ENCODE measurements around the gene GPR155. TPM values are rescaled to one million over a fixed set of nuclear protein-coding genes. Genes with fewer than 3 reads are reported as not detected.

GPR155 gene
- total and polyA plus RNA-seq, 4 donors, result 3.1 to 9.4 (median 4.4) TPM

DNA sequence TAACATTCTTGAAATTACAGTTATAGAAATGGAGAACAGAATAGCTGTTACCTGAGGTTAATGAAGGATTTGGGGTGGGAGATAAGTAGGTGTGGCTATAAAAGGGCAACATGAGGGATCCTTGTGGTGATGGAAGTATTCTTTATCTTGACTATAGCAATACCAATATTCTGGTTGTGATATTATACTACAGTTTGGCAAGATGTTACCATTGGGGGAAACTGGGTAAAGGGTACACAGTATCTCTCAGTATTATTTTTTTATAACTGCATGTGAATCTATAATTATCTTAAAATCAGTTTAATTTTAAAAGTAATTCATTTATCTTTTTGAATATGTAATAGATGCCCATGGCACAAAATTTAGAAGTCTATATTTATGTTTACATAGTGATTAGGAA lies 83.2 kb downstream of the GPR155 start:
- H3K27ac ChIP-seq (ENCODE audit: low read depth in 1 of 2, low read length in 2 of 2), result no peak overlapping the region
- peaks cover 0 to 17% (median 6%) of the 10 kb centered on the region in 4 donors for H3K36me3 ChIP-seq (ENCODE audit: control insufficient read depth in 4 of 4, insufficient read depth in 3 of 4, low read depth in 1 of 4, low read length in 3 of 4)
- H3K4me1 ChIP-seq (ENCODE audit: control insufficient read depth in 4 of 4, insufficient read depth in 4 of 4, low read length in 3 of 4), result no peaks in the 10 kb centered on the region
- H3K9ac ChIP-seq (ENCODE audit: low read depth in 1 of 2, low read length in 2 of 2), result no peak overlapping the region
- TF ChIP-seq, protein P1, sequence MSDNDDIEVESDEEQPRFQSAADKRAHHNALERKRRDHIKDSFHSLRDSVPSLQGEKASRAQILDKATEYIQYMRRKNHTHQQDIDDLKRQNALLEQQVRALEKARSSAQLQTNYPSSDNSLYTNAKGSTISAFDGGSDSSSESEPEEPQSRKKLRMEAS (IDR thresholded peaks at IDR 0.05), result no peak
- TF ChIP-seq, protein P2, sequence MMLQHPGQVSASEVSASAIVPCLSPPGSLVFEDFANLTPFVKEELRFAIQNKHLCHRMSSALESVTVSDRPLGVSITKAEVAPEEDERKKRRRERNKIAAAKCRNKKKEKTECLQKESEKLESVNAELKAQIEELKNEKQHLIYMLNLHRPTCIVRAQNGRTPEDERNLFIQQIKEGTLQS (IDR thresholded peaks at IDR 0.05), result no peak
- TF ChIP-seq HNF4G (IDR thresholded peaks at IDR 0.05), result no peak
- H3K4me3 ChIP-seq (ENCODE audit: low read depth in 1 of 3, low read length in 3 of 3), result no peak overlapping the region
- H3K9me3 ChIP-seq (ENCODE audit: control insufficient read depth in 4 of 4, low read length in 3 of 4), result no peaks in the 10 kb centered on the region
- H3K27me3 ChIP-seq (ENCODE audit: control insufficient read depth in 4 of 4, insufficient read depth in 4 of 4, low read length in 3 of 4), result no peaks in the 10 kb centered on the region
- no peak for DNase-seq (ENCODE audit: low spot score)

DNA sequence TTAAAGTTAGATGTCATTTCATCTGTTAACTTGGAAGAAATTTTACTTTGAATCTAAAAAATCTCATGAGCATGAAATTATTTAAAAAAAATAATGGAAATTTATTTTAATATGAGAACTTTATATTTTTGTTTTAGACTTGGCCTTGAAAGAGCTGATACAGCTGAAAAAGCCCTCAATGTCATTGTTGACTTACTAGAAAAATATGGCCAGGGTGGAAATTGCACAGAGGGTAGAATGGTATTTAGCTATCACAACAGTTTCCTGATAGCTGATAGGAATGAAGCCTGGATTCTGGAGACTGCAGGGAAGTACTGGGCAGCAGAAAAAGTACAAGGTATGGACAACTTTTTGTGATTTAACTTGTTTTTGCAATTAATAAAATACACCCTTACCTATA lies 86.0 kb downstream of the GPR155 start:
- Histone ChIP-seq H3K27me3 (ENCODE audit: control insufficient read depth in 4 of 4, insufficient read depth in 4 of 4, low read length in 3 of 4) (no peaks in the 10 kb centered on the region), H3K9ac (ENCODE audit: low read depth in 1 of 2, low read length in 2 of 2) (no peak overlapping the region), H3K9me3 (ENCODE audit: control insufficient read depth in 4 of 4, low read length in 3 of 4) (no peaks in the 10 kb centered on the region), H3K4me3 (ENCODE audit: low read depth in 1 of 3, low read length in 3 of 3) (no peak overlapping the region), H3K27ac (ENCODE audit: low read depth in 1 of 2, low read length in 2 of 2) (no peak overlapping the region), H3K36me3 (ENCODE audit: control insufficient read depth in 4 of 4, insufficient read depth in 3 of 4, low read depth in 1 of 4, low read length in 3 of 4) (peaks cover 0 to 17% (median 6%) of the 10 kb centered on the region in 4 donors), H3K4me1 (ENCODE audit: control insufficient read depth in 4 of 4, insufficient read depth in 4 of 4, low read length in 3 of 4) (peaks cover 0 to 16% (median 6%) of the 10 kb centered on the region in 4 donors)
- DNase-seq (ENCODE audit: low spot score), result no peak
- TF ChIP-seq HNF4A (conservative IDR thresholded peaks at IDR 0.05), result no peak
- TF ChIP-seq, protein P3, sequence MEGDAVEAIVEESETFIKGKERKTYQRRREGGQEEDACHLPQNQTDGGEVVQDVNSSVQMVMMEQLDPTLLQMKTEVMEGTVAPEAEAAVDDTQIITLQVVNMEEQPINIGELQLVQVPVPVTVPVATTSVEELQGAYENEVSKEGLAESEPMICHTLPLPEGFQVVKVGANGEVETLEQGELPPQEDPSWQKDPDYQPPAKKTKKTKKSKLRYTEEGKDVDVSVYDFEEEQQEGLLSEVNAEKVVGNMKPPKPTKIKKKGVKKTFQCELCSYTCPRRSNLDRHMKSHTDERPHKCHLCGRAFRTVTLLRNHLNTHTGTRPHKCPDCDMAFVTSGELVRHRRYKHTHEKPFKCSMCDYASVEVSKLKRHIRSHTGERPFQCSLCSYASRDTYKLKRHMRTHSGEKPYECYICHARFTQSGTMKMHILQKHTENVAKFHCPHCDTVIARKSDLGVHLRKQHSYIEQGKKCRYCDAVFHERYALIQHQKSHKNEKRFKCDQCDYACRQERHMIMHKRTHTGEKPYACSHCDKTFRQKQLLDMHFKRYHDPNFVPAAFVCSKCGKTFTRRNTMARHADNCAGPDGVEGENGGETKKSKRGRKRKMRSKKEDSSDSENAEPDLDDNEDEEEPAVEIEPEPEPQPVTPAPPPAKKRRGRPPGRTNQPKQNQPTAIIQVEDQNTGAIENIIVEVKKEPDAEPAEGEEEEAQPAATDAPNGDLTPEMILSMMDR (IDR thresholded peaks at IDR 0.05; ENCODE audit: low read depth, low read length, missing input control), result no peak
- TF ChIP-seq TAF1 (conservative IDR thresholded peaks at IDR 0.05), result no peak
- TF ChIP-seq, protein P4, sequence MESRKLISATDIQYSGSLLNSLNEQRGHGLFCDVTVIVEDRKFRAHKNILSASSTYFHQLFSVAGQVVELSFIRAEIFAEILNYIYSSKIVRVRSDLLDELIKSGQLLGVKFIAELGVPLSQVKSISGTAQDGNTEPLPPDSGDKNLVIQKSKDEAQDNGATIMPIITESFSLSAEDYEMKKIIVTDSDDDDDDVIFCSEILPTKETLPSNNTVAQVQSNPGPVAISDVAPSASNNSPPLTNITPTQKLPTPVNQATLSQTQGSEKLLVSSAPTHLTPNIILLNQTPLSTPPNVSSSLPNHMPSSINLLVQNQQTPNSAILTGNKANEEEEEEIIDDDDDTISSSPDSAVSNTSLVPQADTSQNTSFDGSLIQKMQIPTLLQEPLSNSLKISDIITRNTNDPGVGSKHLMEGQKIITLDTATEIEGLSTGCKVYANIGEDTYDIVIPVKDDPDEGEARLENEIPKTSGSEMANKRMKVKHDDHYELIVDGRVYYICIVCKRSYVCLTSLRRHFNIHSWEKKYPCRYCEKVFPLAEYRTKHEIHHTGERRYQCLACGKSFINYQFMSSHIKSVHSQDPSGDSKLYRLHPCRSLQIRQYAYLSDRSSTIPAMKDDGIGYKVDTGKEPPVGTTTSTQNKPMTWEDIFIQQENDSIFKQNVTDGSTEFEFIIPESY (IDR thresholded peaks at IDR 0.05), result no peak
- TF ChIP-seq RAD21 (IDR thresholded peaks at IDR 0.05), result no peak
- TF ChIP-seq SP1 (IDR thresholded peaks at IDR 0.05), result no peak
- TF ChIP-seq RXRA (IDR thresholded peaks at IDR 0.05), result no peak
- no peak for TF ChIP-seq HNF4G (IDR thresholded peaks at IDR 0.05)
- TF ChIP-seq FOXA2 (IDR thresholded peaks at IDR 0.05), result no peak
- no peak for TF ChIP-seq YY1 (IDR thresholded peaks at IDR 0.05)
- TF ChIP-seq, protein P2 (IDR thresholded peaks at IDR 0.05), result no peak
- no peak for TF ChIP-seq EGR1 (IDR thresholded peaks at IDR 0.05; ENCODE audit: low read depth in 2 of 2)
- no peak for TF ChIP-seq NR2F2 (IDR thresholded peaks at IDR 0.05)
- TF ChIP-seq JUND (IDR thresholded peaks at IDR 0.05), result no peak
- no peak for TF ChIP-seq FOXA1 (IDR thresholded peaks at IDR 0.05)
- TF ChIP-seq, protein P1 (IDR thresholded peaks at IDR 0.05), result no peak
- TF ChIP-seq GABPA (IDR thresholded peaks at IDR 0.05 in 1 of 2, conservative IDR thresholded peaks at IDR 0.05 in 1 of 2), result no peak
- TF ChIP-seq, protein P5, sequence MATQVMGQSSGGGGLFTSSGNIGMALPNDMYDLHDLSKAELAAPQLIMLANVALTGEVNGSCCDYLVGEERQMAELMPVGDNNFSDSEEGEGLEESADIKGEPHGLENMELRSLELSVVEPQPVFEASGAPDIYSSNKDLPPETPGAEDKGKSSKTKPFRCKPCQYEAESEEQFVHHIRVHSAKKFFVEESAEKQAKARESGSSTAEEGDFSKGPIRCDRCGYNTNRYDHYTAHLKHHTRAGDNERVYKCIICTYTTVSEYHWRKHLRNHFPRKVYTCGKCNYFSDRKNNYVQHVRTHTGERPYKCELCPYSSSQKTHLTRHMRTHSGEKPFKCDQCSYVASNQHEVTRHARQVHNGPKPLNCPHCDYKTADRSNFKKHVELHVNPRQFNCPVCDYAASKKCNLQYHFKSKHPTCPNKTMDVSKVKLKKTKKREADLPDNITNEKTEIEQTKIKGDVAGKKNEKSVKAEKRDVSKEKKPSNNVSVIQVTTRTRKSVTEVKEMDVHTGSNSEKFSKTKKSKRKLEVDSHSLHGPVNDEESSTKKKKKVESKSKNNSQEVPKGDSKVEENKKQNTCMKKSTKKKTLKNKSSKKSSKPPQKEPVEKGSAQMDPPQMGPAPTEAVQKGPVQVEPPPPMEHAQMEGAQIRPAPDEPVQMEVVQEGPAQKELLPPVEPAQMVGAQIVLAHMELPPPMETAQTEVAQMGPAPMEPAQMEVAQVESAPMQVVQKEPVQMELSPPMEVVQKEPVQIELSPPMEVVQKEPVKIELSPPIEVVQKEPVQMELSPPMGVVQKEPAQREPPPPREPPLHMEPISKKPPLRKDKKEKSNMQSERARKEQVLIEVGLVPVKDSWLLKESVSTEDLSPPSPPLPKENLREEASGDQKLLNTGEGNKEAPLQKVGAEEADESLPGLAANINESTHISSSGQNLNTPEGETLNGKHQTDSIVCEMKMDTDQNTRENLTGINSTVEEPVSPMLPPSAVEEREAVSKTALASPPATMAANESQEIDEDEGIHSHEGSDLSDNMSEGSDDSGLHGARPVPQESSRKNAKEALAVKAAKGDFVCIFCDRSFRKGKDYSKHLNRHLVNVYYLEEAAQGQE (IDR thresholded peaks at IDR 0.05), result no peak
